Loucy (cell line): ENCODE results near the gene GLIPR1.

Source experiments
- EZH2phosphoT487 ChIP-seq: fragments of 200-600 bp; IDR thresholded peaks from 2 replicates; pipeline ENCODE4 v1.6.1; 2018; ENCODE audit warnings: antibody characterized with exemption, mild to moderate bottlenecking, moderate library complexity, borderline replicate concordance
- TF ChIP-seq, protein P1 (sequence below): fragments of 200-600 bp; sonication (generic); conservative IDR thresholded peaks from 2 replicates; pipeline ENCODE4 v1.5.1; 2014; ENCODE audit warnings: mild to moderate bottlenecking, antibody characterized with exemption, low read length

- TF ChIP-seq, protein P1, sequence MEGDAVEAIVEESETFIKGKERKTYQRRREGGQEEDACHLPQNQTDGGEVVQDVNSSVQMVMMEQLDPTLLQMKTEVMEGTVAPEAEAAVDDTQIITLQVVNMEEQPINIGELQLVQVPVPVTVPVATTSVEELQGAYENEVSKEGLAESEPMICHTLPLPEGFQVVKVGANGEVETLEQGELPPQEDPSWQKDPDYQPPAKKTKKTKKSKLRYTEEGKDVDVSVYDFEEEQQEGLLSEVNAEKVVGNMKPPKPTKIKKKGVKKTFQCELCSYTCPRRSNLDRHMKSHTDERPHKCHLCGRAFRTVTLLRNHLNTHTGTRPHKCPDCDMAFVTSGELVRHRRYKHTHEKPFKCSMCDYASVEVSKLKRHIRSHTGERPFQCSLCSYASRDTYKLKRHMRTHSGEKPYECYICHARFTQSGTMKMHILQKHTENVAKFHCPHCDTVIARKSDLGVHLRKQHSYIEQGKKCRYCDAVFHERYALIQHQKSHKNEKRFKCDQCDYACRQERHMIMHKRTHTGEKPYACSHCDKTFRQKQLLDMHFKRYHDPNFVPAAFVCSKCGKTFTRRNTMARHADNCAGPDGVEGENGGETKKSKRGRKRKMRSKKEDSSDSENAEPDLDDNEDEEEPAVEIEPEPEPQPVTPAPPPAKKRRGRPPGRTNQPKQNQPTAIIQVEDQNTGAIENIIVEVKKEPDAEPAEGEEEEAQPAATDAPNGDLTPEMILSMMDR = no peak
- TF ChIP-seq EZH2phosphoT487 = no peak
Observed at GRCh38 chr12:75438059-75438754, 42.3 kb upstream of the GLIPR1 start.
